CD8-positive, alpha-beta memory T cell (primary cell): ENCODE data around the gene RRBP1. TPM values are rescaled to one million over a fixed set of nuclear protein-coding genes. Genes with fewer than 3 reads are reported as not detected.
A peak's percentile ranks its signal among the peaks of the same experiment; 100 is the strongest.

ENCODE experiments used
- CTCF ChIA-PET: fragments of 350-600 bp; sonication (Branson Sonifier 250); formaldehyde crosslinking; loops from one replicate; lab custom pipeline; 2021; ENCODE audit warnings: antibody characterized with exemption; lab: Charles Lee
- POLR2A ChIA-PET: fragments of 350-600 bp; sonication (Branson Sonifier 250); formaldehyde crosslinking; loops from one replicate; lab custom pipeline; 2021; ENCODE audit warnings: antibody characterized with exemption; lab: Charles Lee
- DNase-seq, 5 donors: peaks; one replicate each; pipeline versions ENCODE4 v3.0.0 to v3.0.0-alpha.2; 2020 to 2022; ENCODE audit warnings: mixed read lengths in 1 of 5
- H3K27ac ChIP-seq: one replicate; pipeline ENCODE4 v1.7.0; 2013; ENCODE audit warnings: low read depth, mild to moderate bottlenecking, low read length, moderate library complexity
- H3K27me3 ChIP-seq: 2 replicates; pipeline ENCODE4 v1.7.0; 2013; ENCODE audit warnings: low read length, mild to moderate bottlenecking; ENCODE audit not compliant: insufficient read depth, poor library complexity, severe bottlenecking
- H3K36me3 ChIP-seq: 2 replicates; pipeline ENCODE4 v1.7.0; 2013; ENCODE audit warnings: mild to moderate bottlenecking, low read length, moderate library complexity; ENCODE audit not compliant: insufficient read depth
- H3K4me1 ChIP-seq: 2 replicates; pipeline ENCODE4 v1.7.0; 2013; ENCODE audit warnings: mild to moderate bottlenecking, low read length, moderate library complexity; ENCODE audit not compliant: insufficient read depth
- H3K4me3 ChIP-seq: 2 replicates; pipeline ENCODE4 v1.7.0; 2013; ENCODE audit warnings: mild to moderate bottlenecking, low read length
- H3K9me3 ChIP-seq: 2 replicates; pipeline ENCODE4 v1.7.0; 2013; ENCODE audit warnings: mild to moderate bottlenecking, low read length
- H3K27ac Mint-ChIP-seq, 8 donors: one replicate each; pipeline ENCODE4 v1.8.0; 2020 to 2021; ENCODE audit warnings: mixed read lengths in 8 of 8, mild to moderate bottlenecking in 6 of 8, inconsistent platforms in 3 of 8, moderate library complexity in 3 of 8
- H3K27me3 Mint-ChIP-seq, 2 donors: one replicate each; pipeline ENCODE4 v1.8.0; 2020 to 2021; ENCODE audit warnings: mixed read lengths in 2 of 2, mild to moderate bottlenecking in 1 of 2, moderate library complexity in 1 of 2
- H3K36me3 Mint-ChIP-seq, 3 donors: one replicate each; pipeline ENCODE4 v1.8.0; 2020 to 2021; ENCODE audit warnings: mixed read lengths in 3 of 3, inconsistent platforms in 1 of 3, mild to moderate bottlenecking in 1 of 3
- H3K4me1 Mint-ChIP-seq, 3 donors: one replicate each; pipeline ENCODE4 v1.8.0; 2020 to 2021; ENCODE audit warnings: mixed read lengths in 3 of 3, inconsistent platforms in 1 of 3, mild to moderate bottlenecking in 1 of 3
- H3K4me3 Mint-ChIP-seq, 7 donors: one replicate each; pipeline ENCODE4 v1.8.0; 2020 to 2021; ENCODE audit warnings: mixed read lengths in 7 of 7, mild to moderate bottlenecking in 6 of 7, moderate library complexity in 4 of 7, inconsistent platforms in 2 of 7
- H3K9me3 Mint-ChIP-seq, 5 donors: one replicate each; pipeline ENCODE4 v1.8.0; 2020 to 2022; ENCODE audit warnings: mixed read lengths in 5 of 5, mild to moderate bottlenecking in 3 of 5, moderate library complexity in 2 of 5, inconsistent platforms in 1 of 5
- polyA plus RNA-seq: library from polyadenylated mRNA; unstranded; fragments of 300-500 nt; fragmentation: Illumina TruSeq; gene quantifications from one replicate; pipeline ENCODE4 v1.2.3, GENCODE V29; 2021
- total RNA-seq, 2 experiments: library from RNA; stranded (reverse); gene quantifications; one replicate each; pipeline ENCODE4 v1.2.3, GENCODE V29; 2021

The RRBP1 gene
- total and polyA plus RNA-seq, 3 experiments from 2014 or later = 17.4 to 25.3 (median 22.8) TPM

DNA sequence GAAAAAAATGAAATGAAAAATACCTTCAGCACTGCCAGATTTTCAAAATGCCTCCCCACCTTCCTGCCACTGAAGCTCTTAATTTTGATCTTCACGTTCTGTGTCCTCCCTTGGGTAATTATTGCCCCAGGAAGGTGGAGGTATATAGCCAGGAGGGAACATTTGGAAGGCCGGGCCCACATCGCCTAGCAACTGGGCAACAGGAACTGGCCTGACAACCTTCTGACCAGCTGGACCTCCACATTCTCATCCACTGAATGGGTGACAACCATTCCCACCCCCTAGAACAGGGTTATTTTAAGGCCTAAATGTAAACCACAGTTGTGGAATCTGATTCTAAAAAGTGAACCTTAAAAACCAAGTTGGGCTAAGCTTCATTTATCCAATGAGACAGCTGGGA lies 3.2 kb downstream of the RRBP1 start:
- Mint-ChIP-seq H3K36me3 (peaks cover 0 to 13% (median 2%) of the 10 kb centered on the region in 3 donors), H3K9me3 (no peaks in the 10 kb centered on the region), H3K27me3 (peaks cover 3 to 4% of the 10 kb centered on the region in 2 donors), H3K4me1 (peaks cover 21 to 35% (median 30%) of the 10 kb centered on the region in 3 donors), H3K27ac (peak overlapping the region in 4 of 8 donors; percentile 7 to 87 (median 25)), H3K4me3 (peak overlapping the region in 1 of 7 donors; percentile 92)
- no peaks in the 10 kb centered on the region for H3K9me3 ChIP-seq
- ChIA-PET POLR2A (no interaction called here), CTCF (interaction anchor here (0.6 to 0.9 kb wide), 2 partner anchors 12 to 219 kb away, joined by 3 read pairs; no protein-coding TSS in a partner anchor)
- no peaks in the 10 kb centered on the region for H3K36me3 ChIP-seq
- H3K27ac ChIP-seq = no peak overlapping the region
- peaks cover 13% of the 10 kb centered on the region for H3K4me1 ChIP-seq
- H3K4me3 ChIP-seq = no peak overlapping the region
- no peak for DNase-seq
- peaks cover 3% of the 10 kb centered on the region for H3K27me3 ChIP-seq

DNA sequence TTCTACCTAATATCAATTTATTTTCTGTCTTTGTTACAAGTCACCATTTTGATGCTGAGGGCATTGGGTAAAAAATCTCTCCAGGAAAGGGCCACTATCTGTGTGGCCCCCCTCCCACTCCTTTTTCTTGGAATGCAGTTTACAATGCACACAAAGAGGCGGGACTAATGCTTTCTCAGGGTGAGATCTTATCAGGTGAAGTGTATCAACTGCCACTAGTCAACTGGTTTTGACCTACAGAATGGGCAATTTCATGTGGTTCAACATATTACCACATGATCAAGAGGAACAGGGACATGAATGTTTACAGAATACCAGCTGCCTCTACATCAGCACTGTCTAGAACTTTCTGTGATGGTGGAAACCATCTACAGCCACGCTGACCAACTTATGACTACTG lies 3.7 kb downstream of the RRBP1 start:
- Mint-ChIP-seq H3K36me3 (peaks cover 0 to 15% (median 2%) of the 10 kb centered on the region in 3 donors), H3K27ac (peak overlapping the region in 1 of 8 donors; percentile 5), H3K4me3 (peak overlapping the region in 1 of 7 donors; percentile 70), H3K27me3 (peaks cover 0 to 4% of the 10 kb centered on the region in 2 donors), H3K9me3 (no peaks in the 10 kb centered on the region), H3K4me1 (peaks cover 20 to 35% (median 31%) of the 10 kb centered on the region in 3 donors)
- Histone ChIP-seq H3K27ac (no peak overlapping the region), H3K36me3 (no peaks in the 10 kb centered on the region), H3K9me3 (no peaks in the 10 kb centered on the region), H3K27me3 (no peaks in the 10 kb centered on the region), H3K4me3 (no peak overlapping the region), H3K4me1 (peaks cover 13% of the 10 kb centered on the region)
- no peak for DNase-seq
- ChIA-PET CTCF (interaction anchor here (0.9 kb wide), 1 partner anchor 220 kb away, joined by 3 read pairs; no protein-coding TSS in a partner anchor), POLR2A (no interaction called here)

DNA sequence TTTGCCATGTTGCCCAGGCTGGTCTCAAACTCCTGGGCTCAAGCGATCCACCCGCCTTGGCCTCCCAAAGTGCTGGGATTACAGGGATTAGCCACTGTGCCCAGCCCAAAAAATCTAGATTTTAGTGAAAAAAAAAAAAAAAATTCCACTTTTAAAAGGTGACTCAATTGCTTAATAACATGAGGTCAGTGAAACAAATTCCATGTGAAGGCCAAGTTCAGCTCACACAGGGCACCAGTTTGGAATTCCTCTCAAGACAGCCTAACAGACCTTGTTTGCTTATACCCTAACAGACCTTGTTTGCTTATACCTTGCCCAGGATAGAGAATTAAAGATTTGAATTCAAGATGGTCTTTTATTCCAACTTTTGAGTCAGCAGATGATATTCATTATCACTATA lies 5.1 kb downstream of the RRBP1 start:
- H3K4me1 Mint-ChIP-seq = peaks cover 17 to 26% (median 26%) of the 10 kb centered on the region in 3 donors
- H3K27ac Mint-ChIP-seq = no peak overlapping the region
- DNase-seq = no peak
- ChIA-PET CTCF (interaction anchor here (1.2 kb wide), 1 partner anchor 10 kb away, joined by 4 read pairs; no protein-coding TSS in a partner anchor), POLR2A (interaction anchor here (0.5 to 0.7 kb wide), 2 partner anchors 26 to 175 kb away, joined by 3 read pairs; no protein-coding TSS in a partner anchor)
- Histone ChIP-seq H3K36me3 (no peaks in the 10 kb centered on the region), H3K4me3 (no peak overlapping the region), H3K9me3 (no peaks in the 10 kb centered on the region), H3K4me1 (peaks cover 13% of the 10 kb centered on the region), H3K27me3 (no peaks in the 10 kb centered on the region), H3K27ac (no peak overlapping the region)
- no peaks in the 10 kb centered on the region for H3K27me3 Mint-ChIP-seq
- no peaks in the 10 kb centered on the region for H3K9me3 Mint-ChIP-seq
- H3K4me3 Mint-ChIP-seq = peak overlapping the region in 1 of 7 donors; percentile 57
- H3K36me3 Mint-ChIP-seq = peaks cover 0 to 13% (median 5%) of the 10 kb centered on the region in 3 donors

DNA sequence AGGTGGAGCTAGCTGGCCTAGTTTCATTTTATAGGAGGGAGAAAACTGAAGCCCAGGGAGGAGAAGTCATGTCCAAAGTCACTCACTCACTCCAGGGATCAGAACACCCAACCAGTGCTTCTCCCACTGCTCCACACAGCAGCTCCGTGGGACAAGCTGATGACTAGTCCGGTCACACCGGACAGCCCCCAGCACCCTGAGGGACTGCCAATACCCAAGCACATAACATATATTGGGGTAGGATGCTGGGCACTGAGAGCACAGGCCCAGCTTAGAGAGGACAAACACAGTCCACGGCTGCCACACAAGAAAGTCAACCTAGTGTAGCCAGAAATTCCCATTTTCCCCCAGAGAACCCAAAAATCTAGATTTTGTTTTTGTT lies 5.7 kb downstream of the RRBP1 start:
- H3K36me3 ChIP-seq = no peaks in the 10 kb centered on the region
- no peak overlapping the region for H3K27ac ChIP-seq
- H3K4me3 ChIP-seq = no peak overlapping the region
- H3K4me1 ChIP-seq = peaks cover 13% of the 10 kb centered on the region
- no peaks in the 10 kb centered on the region for H3K27me3 ChIP-seq
- CTCF ChIA-PET = no interaction called here
- Mint-ChIP-seq H3K27me3 (no peaks in the 10 kb centered on the region), H3K4me3 (peak overlapping the region in 1 of 7 donors; percentile 65), H3K9me3 (no peaks in the 10 kb centered on the region), H3K36me3 (peaks cover 0 to 13% (median 5%) of the 10 kb centered on the region in 3 donors), H3K4me1 (peaks cover 17 to 26% (median 26%) of the 10 kb centered on the region in 3 donors), H3K27ac (peak overlapping the region in 1 of 8 donors; percentile 50)
- POLR2A ChIA-PET = no interaction called here
- DNase-seq = no peak
- no peaks in the 10 kb centered on the region for H3K9me3 ChIP-seq

DNA sequence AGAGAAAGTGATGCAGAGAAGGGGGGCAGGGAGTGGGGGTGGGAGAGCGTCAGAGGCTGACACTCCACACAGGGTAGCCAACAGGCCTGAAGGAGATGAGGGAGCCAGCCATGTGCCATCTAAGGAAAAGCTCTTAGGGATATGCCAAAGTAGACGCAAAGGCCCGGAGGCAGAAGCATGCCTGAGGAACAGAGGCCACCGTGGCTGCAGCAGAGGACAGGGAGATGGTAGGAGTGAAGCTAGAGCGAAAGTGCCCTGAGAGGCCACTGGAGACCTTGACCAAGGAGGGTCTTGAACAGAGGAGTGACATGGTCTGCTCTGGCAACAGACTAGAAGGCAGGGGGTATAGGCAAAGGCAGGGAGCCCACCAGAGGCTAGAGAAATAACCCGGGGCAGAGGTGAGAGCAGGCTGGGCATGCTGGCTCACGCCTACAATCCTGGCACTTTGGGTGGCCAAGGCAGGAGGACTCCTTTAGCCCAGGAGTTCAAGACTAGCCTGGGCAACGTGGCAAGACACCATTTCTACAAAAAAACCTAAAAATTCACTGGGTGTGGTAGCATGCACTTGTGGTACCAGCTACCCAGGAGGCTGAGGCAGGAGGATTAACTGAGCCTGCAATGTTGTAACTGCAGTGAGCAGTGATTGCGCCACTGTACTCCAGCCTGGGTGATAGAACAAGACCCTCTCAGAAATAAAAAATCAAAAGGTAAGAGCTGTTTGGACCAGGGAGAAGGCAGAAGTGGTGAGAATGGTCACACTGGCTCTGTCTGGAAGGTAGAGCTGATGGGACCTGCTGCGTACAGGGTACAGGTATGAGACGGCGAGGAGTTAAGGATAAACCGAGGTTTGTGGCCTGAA lies 6.3 kb downstream of the RRBP1 start:
- CTCF ChIA-PET = interaction anchor here (1.3 kb wide), 1 partner anchor 171 kb away, joined by 3 read pairs; no protein-coding TSS in a partner anchor
- no peak for DNase-seq
- H3K4me1 ChIP-seq = peaks cover 11% of the 10 kb centered on the region
- no peaks in the 10 kb centered on the region for H3K36me3 ChIP-seq
- Mint-ChIP-seq H3K9me3 (no peaks in the 10 kb centered on the region), H3K4me3 (peak overlapping the region in 2 of 7 donors; percentile 65 to 68), H3K36me3 (peaks cover 0 to 13% (median 5%) of the 10 kb centered on the region in 3 donors), H3K27ac (peak overlapping the region in 2 of 8 donors; percentile 21 to 50), H3K27me3 (no peaks in the 10 kb centered on the region), H3K4me1 (peaks cover 17 to 29% (median 26%) of the 10 kb centered on the region in 3 donors)
- no peak overlapping the region for H3K4me3 ChIP-seq
- no peak overlapping the region for H3K27ac ChIP-seq
- POLR2A ChIA-PET = no interaction called here
- no peaks in the 10 kb centered on the region for H3K27me3 ChIP-seq
- H3K9me3 ChIP-seq = no peaks in the 10 kb centered on the region

DNA sequence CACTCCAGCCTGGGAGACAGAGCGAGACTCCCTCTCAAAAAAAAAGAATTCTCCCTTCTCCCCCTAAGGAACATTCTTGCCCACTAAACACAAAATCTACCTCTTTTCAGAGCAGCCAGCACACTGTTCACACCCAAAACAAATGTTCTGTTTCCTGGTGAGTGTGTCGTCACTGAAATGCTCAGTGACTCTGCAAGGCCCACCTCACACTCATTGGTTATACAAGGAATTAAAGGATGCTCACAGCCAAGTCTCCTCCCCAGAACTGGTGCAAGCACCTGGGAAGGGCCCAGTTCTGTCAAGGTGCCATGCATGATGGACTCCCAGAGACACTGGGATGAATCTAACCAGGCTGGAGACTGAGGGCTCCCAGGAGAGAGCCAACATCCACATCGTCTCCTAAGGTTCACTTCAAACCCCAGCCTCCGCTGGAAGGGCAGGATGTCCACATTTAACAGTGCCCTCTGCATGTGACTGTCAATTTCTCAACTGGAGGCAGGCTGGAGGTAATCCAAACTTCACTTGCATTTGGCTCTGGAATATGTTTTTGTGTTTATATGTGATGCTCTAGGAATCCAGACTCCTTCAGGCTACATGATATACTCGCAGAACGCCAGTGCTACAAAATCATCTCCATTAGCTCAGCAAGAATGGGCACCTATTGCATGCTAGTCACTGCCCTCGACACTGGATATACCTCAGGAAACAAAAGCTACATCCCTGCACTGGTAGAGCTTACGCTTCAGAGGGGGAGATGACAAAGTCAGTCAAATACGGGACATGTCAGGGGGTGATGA lies 7.1 kb downstream of the RRBP1 start:
- H3K4me1 Mint-ChIP-seq = peaks cover 11 to 25% (median 21%) of the 10 kb centered on the region in 3 donors
- H3K4me1 ChIP-seq = peaks cover 3% of the 10 kb centered on the region
- H3K9me3 ChIP-seq = no peaks in the 10 kb centered on the region
- CTCF ChIA-PET = interaction anchor here (1.3 kb wide), 1 partner anchor 170 kb away, joined by 3 read pairs; no protein-coding TSS in a partner anchor
- no peak overlapping the region for H3K4me3 ChIP-seq
- H3K36me3 ChIP-seq = no peaks in the 10 kb centered on the region
- no peaks in the 10 kb centered on the region for H3K27me3 Mint-ChIP-seq
- H3K27ac ChIP-seq = no peak overlapping the region
- POLR2A ChIA-PET = no interaction called here
- DNase-seq = no peak
- no peaks in the 10 kb centered on the region for H3K9me3 Mint-ChIP-seq
- H3K36me3 Mint-ChIP-seq = peaks cover 0 to 13% (median 8%) of the 10 kb centered on the region in 3 donors
- H3K27ac Mint-ChIP-seq = peak overlapping the region in 4 of 8 donors; percentile 39 to 83 (median 58)
- no peaks in the 10 kb centered on the region for H3K27me3 ChIP-seq
- no peak overlapping the region for H3K4me3 Mint-ChIP-seq

DNA sequence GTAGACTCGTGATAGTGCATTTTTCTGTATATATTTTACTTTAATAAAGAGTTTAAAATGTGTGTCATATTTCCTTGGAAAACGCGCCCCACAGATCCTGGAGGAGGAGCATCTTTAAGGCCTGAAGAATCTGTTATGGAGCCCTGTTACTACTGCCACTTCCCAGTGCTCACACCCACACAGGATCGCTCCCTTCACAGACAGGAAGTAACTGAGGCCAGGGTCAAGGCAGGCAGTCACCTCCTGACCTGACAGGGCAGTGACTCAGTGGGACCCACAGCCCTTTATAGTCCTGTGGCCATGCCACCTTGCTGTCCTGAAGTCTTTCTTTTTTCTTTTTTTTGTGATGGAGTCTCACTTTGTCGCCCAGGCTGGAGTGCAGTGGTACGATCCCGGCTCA lies 9.0 kb downstream of the RRBP1 start:
- no peaks in the 10 kb centered on the region for H3K9me3 Mint-ChIP-seq
- no peak for DNase-seq
- Histone ChIP-seq H3K9me3 (no peaks in the 10 kb centered on the region), H3K27ac (no peak overlapping the region), H3K27me3 (no peaks in the 10 kb centered on the region), H3K4me3 (no peak overlapping the region), H3K36me3 (no peaks in the 10 kb centered on the region), H3K4me1 (no peaks in the 10 kb centered on the region)
- H3K4me1 Mint-ChIP-seq = peaks cover 5 to 20% (median 11%) of the 10 kb centered on the region in 3 donors
- no peaks in the 10 kb centered on the region for H3K27me3 Mint-ChIP-seq
- H3K4me3 Mint-ChIP-seq = no peak overlapping the region
- ChIA-PET CTCF (interaction anchor here (1.9 kb wide), 1 partner anchor 10 kb away, joined by 11 read pairs; the partner anchor contains the start of gene RRBP1), POLR2A (no interaction called here)
- H3K27ac Mint-ChIP-seq = no peak overlapping the region
- peaks cover 0 to 10% (median 9%) of the 10 kb centered on the region in 3 donors for H3K36me3 Mint-ChIP-seq
